HG03039 (cell line): Measurements from ENCODE around the gene SPIRE1.
"Not testable (repeated sequence)": the region's sequence is repeated elsewhere in the genome, so short reads cannot be mapped to it uniquely, and the experiment has no call there.

Experiments used
- ATAC-seq: cut with Tn5 transposase; IDR thresholded peaks from one replicate; pipeline ENCODE4 v1.9.1; 2021; ENCODE audit warnings: mild to moderate bottlenecking, moderate library complexity; ENCODE audit not compliant: unreplicated experiment

Gene SPIRE1

GRCh38 chr18:12556946-12557806, 100.7 kb downstream of the SPIRE1 start:
- ATAC-seq: no peak

- no peak for ATAC-seq
Observed at GRCh38 chr18:12554796-12555388, 103.0 kb downstream of the SPIRE1 start.

DNA sequence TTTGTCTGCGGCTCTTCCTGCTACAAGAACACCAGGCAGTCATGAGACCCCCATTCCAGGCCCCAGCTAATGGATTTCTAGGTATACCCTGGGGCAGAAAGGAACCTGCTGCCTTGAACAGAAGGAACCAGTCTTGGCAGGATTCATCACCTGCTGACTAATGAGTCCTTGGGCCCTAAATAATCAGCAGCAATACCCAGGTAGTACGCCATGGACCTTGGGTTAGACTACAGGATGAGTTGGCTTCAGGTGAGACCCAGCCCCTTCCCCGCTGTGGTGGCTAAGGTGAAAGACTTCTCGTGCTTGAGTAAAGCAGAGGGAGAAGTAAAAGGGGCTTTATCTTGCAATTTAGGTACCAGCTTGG, 105.0 kb downstream of the SPIRE1 start:
- ATAC-seq: no peak

- not testable (repeated sequence) for ATAC-seq
Observed at GRCh38 chr18:12551943-12552878, 105.7 kb downstream of the SPIRE1 start.

DNA sequence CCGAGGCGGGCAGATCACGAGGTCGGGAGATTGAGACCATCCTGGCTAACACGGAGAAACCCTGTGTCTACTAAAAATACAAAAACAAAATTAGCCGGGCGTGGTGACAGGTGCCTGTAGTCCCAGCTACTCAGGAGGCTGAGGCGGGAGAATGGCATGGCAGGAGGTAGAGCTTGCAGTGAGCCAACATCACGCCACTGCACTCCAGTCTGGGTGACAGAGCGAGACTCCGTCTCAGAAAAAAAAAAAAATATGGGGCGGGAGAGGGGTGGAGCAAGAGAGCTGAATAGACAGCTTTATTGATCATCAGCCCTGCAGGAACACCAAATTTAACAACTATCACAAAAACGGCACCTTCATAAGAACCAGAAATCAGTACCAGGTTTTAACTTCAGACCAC, 106.4 kb downstream of the SPIRE1 start:
- not testable (repeated sequence) for ATAC-seq

DNA sequence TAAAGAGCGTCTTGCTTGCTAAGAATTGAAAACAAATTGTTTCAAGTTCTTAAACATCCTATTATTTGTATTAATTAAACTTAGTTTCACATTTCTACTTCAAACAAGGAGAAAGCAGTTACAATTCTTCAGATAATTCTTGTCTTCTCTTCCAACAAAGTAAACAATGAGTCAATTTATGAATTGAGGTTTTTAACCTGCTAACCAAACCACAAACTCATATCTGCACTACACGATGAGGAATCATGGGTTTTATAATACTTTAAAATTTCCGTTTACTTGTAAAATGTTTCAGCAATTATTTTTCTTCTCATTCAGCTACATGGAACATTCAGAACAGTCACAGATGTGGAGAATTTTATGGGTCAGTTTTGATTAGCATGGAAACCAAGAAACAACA, 114.2 kb downstream of the SPIRE1 start:
- no peak for ATAC-seq

DNA sequence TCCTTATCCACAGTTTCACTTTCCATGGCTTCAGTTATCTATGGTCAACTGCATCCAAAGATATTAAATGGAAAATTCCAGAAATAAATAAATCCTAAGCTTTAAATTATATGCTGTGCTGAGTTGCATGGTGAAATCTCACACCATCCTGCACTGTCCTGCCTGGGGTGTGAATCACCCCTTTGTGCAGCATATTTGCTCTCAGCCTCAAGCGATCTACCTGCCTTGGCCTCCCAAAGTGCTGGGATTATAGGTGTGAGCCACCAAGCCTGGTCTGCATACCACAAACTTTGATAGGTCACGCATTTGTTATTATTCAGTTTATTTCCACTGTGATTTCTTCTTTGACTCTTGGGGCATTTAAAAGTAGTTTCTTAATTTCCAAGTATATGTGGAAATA, 117.2 kb downstream of the SPIRE1 start:
- no peak for ATAC-seq

DNA sequence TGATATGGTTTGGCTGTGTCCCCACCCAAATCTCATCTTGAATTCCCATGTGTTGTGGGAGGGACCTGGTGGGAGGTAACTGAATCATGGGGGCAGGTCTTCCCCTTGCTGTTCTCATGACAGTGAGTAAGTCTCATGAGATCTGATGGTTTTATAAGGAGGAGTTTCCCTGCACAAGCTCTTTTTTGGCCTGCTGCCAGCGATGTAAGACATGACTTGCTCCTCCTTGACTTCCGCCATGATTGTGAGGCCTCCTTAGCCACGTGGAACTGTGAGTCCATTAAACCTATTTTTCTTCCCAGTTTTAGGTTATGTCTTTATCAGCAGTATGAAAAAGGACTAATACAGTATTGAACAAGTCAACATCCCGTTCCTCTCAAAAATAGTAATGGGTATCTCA, 118.7 kb downstream of the SPIRE1 start:
- ATAC-seq: not testable (repeated sequence)

DNA sequence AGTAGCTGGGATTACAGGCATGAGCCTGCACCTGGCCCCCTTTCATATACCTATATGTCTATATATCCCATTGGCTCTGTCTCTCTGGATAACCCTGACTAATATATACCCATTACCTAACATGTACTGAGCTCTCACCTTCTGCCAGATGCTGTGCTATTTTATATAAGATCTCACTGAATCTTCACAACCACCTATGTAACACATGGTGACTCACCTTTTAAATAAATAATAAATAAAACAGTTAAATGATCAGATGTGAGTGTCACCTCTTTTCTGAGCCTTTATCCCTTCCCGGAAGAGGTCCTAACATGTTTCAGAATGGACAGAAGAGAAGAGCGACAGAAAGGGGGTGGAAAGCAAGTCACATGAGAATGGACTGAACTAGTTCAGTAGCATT, 123.1 kb downstream of the SPIRE1 start:
- no peak for ATAC-seq

DNA sequence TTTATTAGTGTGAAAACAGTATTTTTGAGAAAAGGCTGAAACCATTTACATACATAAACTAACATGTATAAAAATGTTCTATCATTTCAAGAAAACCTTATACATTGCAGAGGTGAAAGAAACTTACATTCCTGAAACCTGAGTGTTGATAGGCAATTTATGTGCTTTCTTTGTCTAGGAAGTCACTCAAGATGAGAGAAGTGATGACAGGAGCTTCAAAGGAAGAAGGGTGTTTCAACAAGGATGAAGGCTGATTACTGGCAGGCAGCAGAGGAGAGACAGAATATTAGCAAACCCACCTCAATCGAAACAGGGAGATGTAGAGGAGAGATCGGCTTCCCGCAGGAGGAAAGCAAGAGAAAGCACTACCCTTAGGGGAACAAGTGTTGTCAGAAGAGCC, 125.2 kb downstream of the SPIRE1 start:
- ATAC-seq: no peak

- ATAC-seq: no peak
Observed at GRCh38 chr18:12531749-12532148, 126.2 kb downstream of the SPIRE1 start.

DNA sequence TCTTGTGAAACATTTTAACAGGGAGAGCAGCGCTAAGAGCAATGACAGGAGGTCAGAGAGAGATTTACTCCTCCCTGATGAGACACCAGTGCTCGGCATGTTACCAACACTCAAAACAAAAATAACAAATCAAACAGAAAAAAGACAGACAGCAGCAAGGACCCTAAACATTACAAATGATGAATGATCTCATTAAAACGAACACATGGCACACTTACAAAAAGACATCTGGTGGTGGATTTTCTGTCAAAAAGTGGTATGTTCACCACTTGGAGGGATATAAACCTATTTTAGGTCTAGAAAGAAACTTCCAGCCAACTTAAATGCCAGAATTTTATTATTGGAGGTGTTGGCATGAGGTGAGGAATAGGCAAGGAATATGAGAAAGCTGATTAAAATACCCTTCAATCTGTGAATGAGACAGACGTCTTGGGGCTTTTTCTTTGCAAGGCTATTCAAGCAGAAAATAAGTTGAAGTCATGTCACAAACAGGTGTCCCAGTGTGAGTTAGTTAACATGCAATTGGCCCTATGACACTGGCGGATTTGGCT, 137.4 kb downstream of the SPIRE1 start:
- no peak for ATAC-seq

DNA sequence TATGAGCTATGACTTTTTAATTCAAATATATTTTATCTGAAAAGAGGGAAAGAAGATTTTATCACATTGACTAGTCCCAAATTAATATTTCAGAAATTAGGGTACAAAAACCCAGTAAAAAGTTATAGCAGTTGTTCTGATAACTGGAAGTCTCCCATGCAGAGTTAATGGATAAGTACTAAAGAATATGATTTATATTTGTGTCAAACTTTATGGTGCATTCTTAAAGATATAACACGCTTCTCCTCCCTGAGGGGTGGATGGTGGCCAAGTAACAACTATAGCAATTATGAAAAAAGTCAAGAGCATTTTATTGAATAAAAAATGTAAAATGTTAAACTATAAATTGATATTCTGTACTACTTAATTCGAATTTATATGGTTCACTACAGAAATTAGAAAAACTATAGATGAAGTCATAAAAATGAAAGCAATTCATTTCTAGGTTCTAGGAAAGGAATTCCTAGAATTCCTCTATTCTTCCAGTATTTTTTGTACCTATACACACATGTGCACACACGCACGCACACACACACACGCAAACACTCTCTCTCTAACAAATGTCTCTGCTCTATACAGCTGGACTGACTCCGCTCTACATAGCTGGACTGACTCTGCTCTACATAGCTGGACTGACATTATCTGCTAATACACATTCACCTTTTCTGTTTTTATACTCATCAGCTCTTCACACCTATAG, 138.9 kb downstream of the SPIRE1 start:
- no peak for ATAC-seq

DNA sequence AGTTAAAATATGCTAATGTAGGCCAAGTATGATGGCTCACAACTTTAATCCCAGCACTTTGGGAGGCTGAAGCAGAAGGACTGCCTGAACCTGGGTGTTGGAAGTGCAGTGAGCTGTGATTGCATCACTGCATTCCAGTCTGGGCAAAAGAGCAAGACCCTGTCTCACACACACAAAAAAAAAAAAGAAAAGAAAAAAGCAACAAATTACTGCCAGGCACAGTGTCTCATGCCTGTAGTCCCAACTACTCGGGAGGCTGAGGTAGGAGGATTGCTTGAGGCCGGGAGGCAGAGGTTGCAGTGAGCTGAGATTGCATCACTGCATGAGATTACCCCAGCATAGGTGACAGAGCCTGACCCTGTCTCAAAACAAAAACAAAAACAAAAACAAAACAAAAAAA, 139.6 kb downstream of the SPIRE1 start:
- no peak for ATAC-seq

DNA sequence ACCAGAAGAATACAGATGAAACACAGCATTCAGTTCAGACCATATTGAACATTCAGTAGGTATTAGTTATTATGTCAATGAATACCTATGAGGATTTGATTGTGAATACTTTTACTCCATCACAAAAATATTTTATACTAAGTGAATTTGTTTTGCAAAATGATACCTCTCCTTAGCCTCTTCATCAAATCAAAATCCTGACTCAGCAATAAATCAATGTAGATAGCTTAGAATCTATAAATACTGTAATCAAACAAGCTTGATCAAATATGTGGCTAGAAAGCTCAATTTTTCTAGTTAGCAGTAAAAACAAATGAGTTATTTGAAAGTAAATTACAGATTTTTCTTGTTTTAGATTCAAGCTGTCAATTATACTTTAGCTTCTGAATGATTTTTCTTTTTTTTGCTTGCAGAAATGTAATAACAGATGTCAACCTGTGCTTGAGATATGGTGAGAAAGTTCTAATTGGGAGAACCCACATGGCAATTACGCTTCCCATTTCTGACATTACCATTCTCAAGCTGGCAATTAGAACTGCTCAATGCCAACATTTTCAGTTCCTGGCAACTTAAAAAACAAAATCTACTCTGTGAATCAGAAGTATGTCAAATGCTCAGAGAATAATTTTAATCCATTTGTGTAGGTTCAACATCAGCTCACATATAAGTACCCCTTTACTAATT, 140.6 kb downstream of the SPIRE1 start:
- ATAC-seq: no peak

DNA sequence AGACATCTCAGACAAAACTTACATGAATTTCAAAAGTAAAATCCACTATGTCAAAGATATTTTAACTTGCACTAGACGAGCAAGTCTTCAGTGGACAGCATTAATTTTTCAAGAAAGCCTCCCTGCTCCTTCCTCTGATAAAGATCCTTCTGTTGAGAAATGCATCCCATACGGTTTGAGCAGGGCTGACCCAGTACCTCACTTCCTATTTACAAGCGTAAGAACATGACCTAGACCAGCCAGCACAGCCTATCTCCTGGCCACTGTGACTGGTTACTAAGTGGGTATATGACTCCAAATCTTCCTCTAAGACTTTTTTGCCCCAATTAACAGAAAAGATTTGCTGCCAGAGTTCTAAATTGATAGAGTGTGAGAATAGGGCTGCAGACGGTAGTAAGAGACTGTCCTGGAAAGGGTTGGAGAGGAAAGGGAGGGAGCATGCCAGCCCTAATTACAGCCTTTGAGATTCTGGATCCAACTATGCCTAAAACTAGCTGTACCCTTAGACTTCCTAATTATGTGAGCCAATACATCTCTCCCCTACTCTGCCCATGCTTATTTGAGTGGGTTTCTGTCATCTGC, 141.8 kb downstream of the SPIRE1 start:
- ATAC-seq: no peak

GRCh38 chr18:12515550-12515949, 142.4 kb downstream of the SPIRE1 start:
- no peak for ATAC-seq

- no peak for ATAC-seq
Observed at GRCh38 chr18:12507007-12507406, 150.9 kb downstream of the SPIRE1 start.

DNA sequence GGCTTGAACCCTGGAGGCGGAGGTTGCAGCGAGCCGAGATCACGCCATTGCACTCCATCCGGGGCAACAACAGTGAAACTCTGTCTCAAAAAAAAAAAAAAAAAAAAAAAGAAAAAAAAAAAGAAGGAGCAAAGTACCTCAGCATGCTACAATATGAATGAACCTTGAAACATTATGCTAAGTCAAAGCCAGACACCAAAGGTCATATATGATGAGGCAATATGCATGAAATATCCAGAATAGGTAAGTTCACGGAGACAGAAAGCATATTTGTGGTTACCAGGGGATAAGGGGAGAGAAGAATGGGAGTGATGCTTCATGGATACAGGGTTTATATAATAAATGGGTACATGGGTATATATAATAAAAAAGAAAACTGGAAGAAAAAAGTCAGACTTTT, 156.9 kb downstream of the SPIRE1 start:
- ATAC-seq: no peak

DNA sequence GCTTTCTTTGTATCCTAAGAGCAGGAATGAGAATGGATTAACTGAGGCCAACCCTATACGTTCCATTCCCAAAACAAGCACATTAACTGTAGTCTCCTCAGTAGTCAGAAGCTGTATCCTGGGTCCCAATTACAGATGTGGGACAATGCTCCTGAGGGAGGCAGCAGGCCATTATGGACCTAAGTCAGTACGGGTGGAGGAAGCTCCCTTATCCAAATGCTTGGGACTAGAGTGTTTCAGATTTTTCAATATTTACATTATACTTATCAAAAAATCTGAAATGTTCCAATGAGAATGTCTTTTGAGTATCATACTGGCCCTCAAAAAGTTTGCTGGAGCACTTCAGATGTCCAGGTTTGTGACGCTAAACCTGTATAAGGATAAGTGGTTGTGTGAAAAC, 160.1 kb downstream of the SPIRE1 start:
- no peak for ATAC-seq
